ENCODE measurements around the gene IL10RA. TPM values are rescaled to one million over a fixed set of nuclear protein-coding genes. Genes with fewer than 3 reads are reported as not detected.

The IL10RA gene
- total RNA-seq, 1 experiment from 2014 or later: not detected

- TF ChIP-seq EZH2phosphoT487 (IDR thresholded peaks at IDR 0.05; ENCODE audit: borderline replicate concordance, low read length) (no peak), EZH2 (IDR thresholded peaks at IDR 0.05; ENCODE audit: low read length, unreplicated experiment) (no peak), CTCF (conservative IDR thresholded peaks at IDR 0.05; ENCODE audit: low read depth, low read length) (no peak)
- H3K4me1 ChIP-seq (ENCODE audit: insufficient read depth, low read length): no peaks in the 10 kb centered on the region
- DNase-seq: no peak
- no TSS peak for BruUV-seq (replicated peaks)
- ATAC-seq: no peak
- ChIA-PET POLR2A (ENCODE audit: unreplicated experiment) (no interaction called here), CTCF (no interaction called here)
- no peaks in the 10 kb centered on the region for H3K36me3 ChIP-seq (ENCODE audit: low read depth, low read length)
- no peaks in the 10 kb centered on the region for H3K79me2 ChIP-seq (ENCODE audit: low read length)
- no peaks in the 10 kb centered on the region for H4K20me1 ChIP-seq (ENCODE audit: low read length)
- no peaks in the 10 kb centered on the region for H3K9me3 ChIP-seq (ENCODE audit: low read length)
- H3F3A ChIP-seq (ENCODE audit: low read length, unreplicated experiment): no peaks in the 10 kb centered on the region
- no peak overlapping the region for H3K4me2 ChIP-seq (ENCODE audit: low read length)
- peaks cover 85% of the 10 kb centered on the region for H3K27me3 ChIP-seq (ENCODE audit: low read length)
- H3K9ac ChIP-seq (ENCODE audit: low read length): no peak overlapping the region
- H3K27ac ChIP-seq (ENCODE audit: low read length): no peak overlapping the region
- H2AFZ ChIP-seq (ENCODE audit: low read length): no peak overlapping the region
- no peak overlapping the region for H3K4me3 ChIP-seq (ENCODE audit: low read length)
- H3K9me2 ChIP-seq (replicated peaks; ENCODE audit: low read length): no peaks in the 10 kb centered on the region
- intact Hi-C loops (cut with micrococcal nuclease): no loop called here
Measured at GRCh38 chr11:117960406-117960805, 25.8 kb upstream of the IL10RA start.

- no TSS peak for BruUV-seq (replicated peaks)
- Histone ChIP-seq H3K9me2 (replicated peaks; ENCODE audit: low read length) (no peaks in the 10 kb centered on the region), H2AFZ (ENCODE audit: low read length) (no peak overlapping the region), H3K4me3 (ENCODE audit: low read length) (no peak overlapping the region), H3K79me2 (ENCODE audit: low read length) (no peaks in the 10 kb centered on the region), H3K4me2 (ENCODE audit: low read length) (no peak overlapping the region), H3F3A (ENCODE audit: low read length, unreplicated experiment) (no peaks in the 10 kb centered on the region), H4K20me1 (ENCODE audit: low read length) (no peaks in the 10 kb centered on the region), H3K4me1 (ENCODE audit: insufficient read depth, low read length) (no peaks in the 10 kb centered on the region), H3K27ac (ENCODE audit: low read length) (no peak overlapping the region), H3K9ac (ENCODE audit: low read length) (no peak overlapping the region), H3K27me3 (ENCODE audit: low read length) (peaks cover 84% of the 10 kb centered on the region), H3K36me3 (ENCODE audit: low read depth, low read length) (no peaks in the 10 kb centered on the region), H3K9me3 (ENCODE audit: low read length) (no peaks in the 10 kb centered on the region)
- TF ChIP-seq EZH2phosphoT487 (IDR thresholded peaks at IDR 0.05; ENCODE audit: borderline replicate concordance, low read length): no peak
- no peak for TF ChIP-seq CTCF (conservative IDR thresholded peaks at IDR 0.05; ENCODE audit: low read depth, low read length)
- TF ChIP-seq EZH2 (IDR thresholded peaks at IDR 0.05; ENCODE audit: low read length, unreplicated experiment): no peak
- no peak for ATAC-seq
- intact Hi-C loops (cut with micrococcal nuclease): no loop called here
- no peak for DNase-seq
- ChIA-PET CTCF (no interaction called here), POLR2A (ENCODE audit: unreplicated experiment) (no interaction called here)
Measured at GRCh38 chr11:117961896-117962295, 24.3 kb upstream of the IL10RA start.

GRCh38 chr11:117962826-117963225 is 23.4 kb upstream of the IL10RA start:
- ATAC-seq (no peak), DNase-seq (no peak)
- H3K27ac ChIP-seq (ENCODE audit: low read length): no peak overlapping the region
- no peaks in the 10 kb centered on the region for H3K4me1 ChIP-seq (ENCODE audit: insufficient read depth, low read length)
- no peak overlapping the region for H2AFZ ChIP-seq (ENCODE audit: low read length)
- ChIA-PET POLR2A (ENCODE audit: unreplicated experiment) (no interaction called here), CTCF (no interaction called here)
- H3K9me2 ChIP-seq (replicated peaks; ENCODE audit: low read length): no peaks in the 10 kb centered on the region
- H3K9me3 ChIP-seq (ENCODE audit: low read length): no peaks in the 10 kb centered on the region
- H3K4me2 ChIP-seq (ENCODE audit: low read length): no peak overlapping the region
- no peak overlapping the region for H3K4me3 ChIP-seq (ENCODE audit: low read length)
- H3F3A ChIP-seq (ENCODE audit: low read length, unreplicated experiment): no peaks in the 10 kb centered on the region
- H3K27me3 ChIP-seq (ENCODE audit: low read length): peaks cover 80% of the 10 kb centered on the region
- H4K20me1 ChIP-seq (ENCODE audit: low read length): no peaks in the 10 kb centered on the region
- H3K79me2 ChIP-seq (ENCODE audit: low read length): no peaks in the 10 kb centered on the region
- no peak overlapping the region for H3K9ac ChIP-seq (ENCODE audit: low read length)
- TF ChIP-seq EZH2phosphoT487 (IDR thresholded peaks at IDR 0.05; ENCODE audit: borderline replicate concordance, low read length) (no peak), CTCF (conservative IDR thresholded peaks at IDR 0.05; ENCODE audit: low read depth, low read length) (no peak), EZH2 (IDR thresholded peaks at IDR 0.05; ENCODE audit: low read length, unreplicated experiment) (no peak)
- no peaks in the 10 kb centered on the region for H3K36me3 ChIP-seq (ENCODE audit: low read depth, low read length)
- intact Hi-C loops (cut with micrococcal nuclease): no loop called here
- no TSS peak for BruUV-seq (replicated peaks)
